ENCODE measurements around the gene FBXO22. TPM values are rescaled to one million over a fixed set of nuclear protein-coding genes. Genes with fewer than 3 reads are reported as not detected.

Gene FBXO22
- total and polyA plus RNA-seq, 2 of the 13 experiments (the other 11 are each of a cell fraction or from before 2014, with no cell fraction given): 45.7 to 112 TPM

GRCh38 chr15:75945953-75946352, 42.3 kb downstream of the FBXO22 start:
- no peaks in the 10 kb centered on the region for H3K79me2 ChIP-seq (ENCODE audit: insufficient read depth, low read length)
- intact Hi-C loops (cut with micrococcal nuclease; ENCODE audit: unreplicated experiment) (no loop called here), in situ Hi-C loops (cut with HindIII; ENCODE audit: extremely low pct_ligation_motif_present, low pct_unique_long_range_greater_than_20kb) (no loop called here)
- ChIA-PET POLR2A (no interaction called here), CTCF (ENCODE audit: low intra/inter-chr PET ratio, low total read pairs) (no interaction called here)
- no peak overlapping the region for H3K4me3 ChIP-seq (replicated peaks in 1 of 3; ENCODE audit: insufficient read depth in 1 of 3, low read depth in 2 of 3, low read length in 3 of 3)
- no peak for ATAC-seq
- no peaks in the 10 kb centered on the region for H3K27me3 ChIP-seq (ENCODE audit: control insufficient read depth in 1 of 2, insufficient read depth in 2 of 2, low read length in 2 of 2)
- no peak overlapping the region for H3K4me2 ChIP-seq (ENCODE audit: low read depth, low read length)
- no peaks in the 10 kb centered on the region for H4K20me1 ChIP-seq (ENCODE audit: insufficient read depth, low read length)
- TF ChIP-seq ZNF562 (CRISPR knock-in tag; IDR thresholded peaks at IDR 0.05; ENCODE audit: borderline replicate concordance): no peak
- no peak for TF ChIP-seq ISL2 (CRISPR knock-in tag; IDR thresholded peaks at IDR 0.05)
- no peak for TF ChIP-seq FOXP4 (CRISPR knock-in tag; IDR thresholded peaks at IDR 0.05)
- no peak for TF ChIP-seq NR2C2 (CRISPR knock-in tag; IDR thresholded peaks at IDR 0.05; ENCODE audit: borderline replicate concordance)
- no peaks in the 10 kb centered on the region for H3K9me3 ChIP-seq (ENCODE audit: low read length)
- DNase-seq (ENCODE audit: low spot score): no peak
- BruUV-seq (replicated peaks): no TSS peak
- H2AFZ ChIP-seq (ENCODE audit: low read length): no peak overlapping the region
- no peak overlapping the region for H3K9ac ChIP-seq (ENCODE audit: insufficient read depth, low read depth, low read length)
- WGBS (ENCODE audit: low lambda C conversion rate): 74% methylated on average over 4 of the region's 4 CpGs
- H3K36me3 ChIP-seq (replicated peaks in 1 of 2; ENCODE audit: control insufficient read depth in 1 of 2, insufficient read depth in 2 of 2, low read length in 2 of 2): no peaks in the 10 kb centered on the region
- FAIRE-seq: no peak
- no peaks in the 10 kb centered on the region; the same call in 1 of the 2 replicates for H3K4me1 ChIP-seq (ENCODE audit: insufficient read depth, low read length)
- H3K27ac ChIP-seq (ENCODE audit: extremely low read length, insufficient read depth, low read length): no peak overlapping the region

GRCh38 chr15:75947092-75947491, 43.4 kb downstream of the FBXO22 start:
- no peak overlapping the region for H3K9ac ChIP-seq (ENCODE audit: insufficient read depth, low read depth, low read length)
- H2AFZ ChIP-seq (ENCODE audit: low read length): no peak overlapping the region
- in situ Hi-C loops (cut with HindIII; ENCODE audit: extremely low pct_ligation_motif_present, low pct_unique_long_range_greater_than_20kb) (no loop called here), intact Hi-C loops (cut with micrococcal nuclease; ENCODE audit: unreplicated experiment) (no loop called here)
- no peaks in the 10 kb centered on the region for H3K27me3 ChIP-seq (ENCODE audit: control insufficient read depth in 1 of 2, insufficient read depth in 2 of 2, low read length in 2 of 2)
- H3K27ac ChIP-seq (ENCODE audit: extremely low read length, insufficient read depth, low read length): no peak overlapping the region
- ChIA-PET POLR2A (no interaction called here), CTCF (ENCODE audit: low intra/inter-chr PET ratio, low total read pairs) (no interaction called here)
- no peaks in the 10 kb centered on the region for H3K79me2 ChIP-seq (ENCODE audit: insufficient read depth, low read length)
- BruUV-seq (replicated peaks): no TSS peak
- DNase-seq (ENCODE audit: low spot score) (no peak), FAIRE-seq (no peak), ATAC-seq (no peak)
- no peak overlapping the region for H3K4me3 ChIP-seq (replicated peaks in 1 of 3; ENCODE audit: insufficient read depth in 1 of 3, low read depth in 2 of 3, low read length in 3 of 3)
- H4K20me1 ChIP-seq (ENCODE audit: insufficient read depth, low read length): no peaks in the 10 kb centered on the region
- H3K36me3 ChIP-seq (replicated peaks in 1 of 2; ENCODE audit: control insufficient read depth in 1 of 2, insufficient read depth in 2 of 2, low read length in 2 of 2): no peaks in the 10 kb centered on the region
- no peaks in the 10 kb centered on the region for H3K9me3 ChIP-seq (ENCODE audit: low read length)
- WGBS (ENCODE audit: low lambda C conversion rate): 33% methylated on average over 1 of the region's 1 CpG
- H3K4me1 ChIP-seq (ENCODE audit: insufficient read depth, low read length): no peaks in the 10 kb centered on the region; the same call in 1 of the 2 replicates
- H3K4me2 ChIP-seq (ENCODE audit: low read depth, low read length): no peak overlapping the region
- no peak for TF ChIP-seq ZSCAN9 (CRISPR knock-in tag; IDR thresholded peaks at IDR 0.05; ENCODE audit: borderline replicate concordance)
- TF ChIP-seq ELF1 (CRISPR knock-in tag; IDR thresholded peaks at IDR 0.05): no peak
- no peak for TF ChIP-seq SRSF4 (IDR thresholded peaks at IDR 0.05; ENCODE audit: low read depth, low read length, poor library complexity, severe bottlenecking)
- no peak for TF ChIP-seq TCF7L2 (IDR thresholded peaks at IDR 0.05; ENCODE audit: low read depth, low read length)
- TF ChIP-seq ZNF619 (CRISPR knock-in tag; IDR thresholded peaks at IDR 0.05): no peak
- TF ChIP-seq ZNF296 (CRISPR knock-in tag; conservative IDR thresholded peaks at IDR 0.05): no peak
- TF ChIP-seq ZZZ3 (CRISPR knock-in tag; IDR thresholded peaks at IDR 0.05; ENCODE audit: borderline replicate concordance): no peak
- TF ChIP-seq ZNF639 (CRISPR knock-in tag; conservative IDR thresholded peaks at IDR 0.05): no peak
- no peak for TF ChIP-seq RXRA (CRISPR knock-in tag; IDR thresholded peaks at IDR 0.05)
- no peak for TF ChIP-seq TBL1XR1 (IDR thresholded peaks at IDR 0.05; ENCODE audit: borderline replicate concordance, low read length, partially characterized antibody)
- TF ChIP-seq ZNF460 (CRISPR knock-in tag; IDR thresholded peaks at IDR 0.05; ENCODE audit: borderline replicate concordance): no peak

Measured in HepG2 (cell line).